SU-DHL-6 (cell line): ENCODE results near the gene FBRSL1.

Experiments used
- EZH2phosphoT487 ChIP-seq: fragments of 200-600 bp; sonication (generic), shearing (Covaris generic); conservative IDR thresholded peaks from 2 replicates; pipeline ENCODE4 v1.6.1; 2018; ENCODE audit warnings: mild to moderate bottlenecking, antibody characterized with exemption, low read length, moderate library complexity, mixed read lengths
- TF ChIP-seq, protein P1 (sequence below): fragments of 200-600 bp; sonication (generic); IDR thresholded peaks from one replicate; pipeline ENCODE4 v1.5.1; 2017; ENCODE audit warnings: antibody characterized with exemption, mild to moderate bottlenecking, low read length, moderate library complexity; ENCODE audit not compliant: insufficient read depth, poor library complexity, severe bottlenecking

DNA sequence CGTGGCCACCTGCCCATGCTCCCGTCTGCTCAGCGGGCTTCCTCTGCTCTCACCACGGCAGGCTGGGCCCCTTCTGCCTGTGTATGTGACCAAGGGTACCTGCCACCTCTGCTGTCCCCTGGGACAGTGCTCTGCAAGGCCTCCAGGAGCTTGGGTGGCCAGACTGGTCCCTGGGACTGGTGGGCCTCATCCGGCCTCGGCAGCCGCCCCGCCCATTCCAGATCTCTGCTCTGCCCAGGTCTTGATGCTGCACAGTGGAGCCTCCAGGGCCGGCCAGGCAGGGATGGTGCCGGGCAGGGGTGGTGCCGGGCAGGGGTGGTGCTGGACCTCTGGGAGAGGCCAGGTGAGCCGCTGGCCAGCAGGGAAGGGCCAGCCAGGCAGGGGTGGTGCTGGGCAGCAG is 9.0 kb downstream of the FBRSL1 start:
- TF ChIP-seq, protein P1, sequence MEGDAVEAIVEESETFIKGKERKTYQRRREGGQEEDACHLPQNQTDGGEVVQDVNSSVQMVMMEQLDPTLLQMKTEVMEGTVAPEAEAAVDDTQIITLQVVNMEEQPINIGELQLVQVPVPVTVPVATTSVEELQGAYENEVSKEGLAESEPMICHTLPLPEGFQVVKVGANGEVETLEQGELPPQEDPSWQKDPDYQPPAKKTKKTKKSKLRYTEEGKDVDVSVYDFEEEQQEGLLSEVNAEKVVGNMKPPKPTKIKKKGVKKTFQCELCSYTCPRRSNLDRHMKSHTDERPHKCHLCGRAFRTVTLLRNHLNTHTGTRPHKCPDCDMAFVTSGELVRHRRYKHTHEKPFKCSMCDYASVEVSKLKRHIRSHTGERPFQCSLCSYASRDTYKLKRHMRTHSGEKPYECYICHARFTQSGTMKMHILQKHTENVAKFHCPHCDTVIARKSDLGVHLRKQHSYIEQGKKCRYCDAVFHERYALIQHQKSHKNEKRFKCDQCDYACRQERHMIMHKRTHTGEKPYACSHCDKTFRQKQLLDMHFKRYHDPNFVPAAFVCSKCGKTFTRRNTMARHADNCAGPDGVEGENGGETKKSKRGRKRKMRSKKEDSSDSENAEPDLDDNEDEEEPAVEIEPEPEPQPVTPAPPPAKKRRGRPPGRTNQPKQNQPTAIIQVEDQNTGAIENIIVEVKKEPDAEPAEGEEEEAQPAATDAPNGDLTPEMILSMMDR: no peak
- no peak for TF ChIP-seq EZH2phosphoT487
